M059J (cell line): ENCODE measurements around the gene MYBPH. TPM values are rescaled to one million over a fixed set of nuclear protein-coding genes. Genes with fewer than 3 reads are reported as not detected.

Source experiments
- DNase-seq: peaks from one replicate; pipeline ENCODE4 v3.0.0-alpha.2; 2012; ENCODE audit warnings: low read depth
- total RNA-seq: library from RNA; depleted of rRNA; stranded (reverse); fragments of >200 nt; shearing (Covaris generic); gene quantifications from 2 replicates; pipeline ENCODE4 v1.2.3, GENCODE V29; 2014

Gene MYBPH
- total RNA-seq, 1 experiment from 2014 or later = not detected

DNA sequence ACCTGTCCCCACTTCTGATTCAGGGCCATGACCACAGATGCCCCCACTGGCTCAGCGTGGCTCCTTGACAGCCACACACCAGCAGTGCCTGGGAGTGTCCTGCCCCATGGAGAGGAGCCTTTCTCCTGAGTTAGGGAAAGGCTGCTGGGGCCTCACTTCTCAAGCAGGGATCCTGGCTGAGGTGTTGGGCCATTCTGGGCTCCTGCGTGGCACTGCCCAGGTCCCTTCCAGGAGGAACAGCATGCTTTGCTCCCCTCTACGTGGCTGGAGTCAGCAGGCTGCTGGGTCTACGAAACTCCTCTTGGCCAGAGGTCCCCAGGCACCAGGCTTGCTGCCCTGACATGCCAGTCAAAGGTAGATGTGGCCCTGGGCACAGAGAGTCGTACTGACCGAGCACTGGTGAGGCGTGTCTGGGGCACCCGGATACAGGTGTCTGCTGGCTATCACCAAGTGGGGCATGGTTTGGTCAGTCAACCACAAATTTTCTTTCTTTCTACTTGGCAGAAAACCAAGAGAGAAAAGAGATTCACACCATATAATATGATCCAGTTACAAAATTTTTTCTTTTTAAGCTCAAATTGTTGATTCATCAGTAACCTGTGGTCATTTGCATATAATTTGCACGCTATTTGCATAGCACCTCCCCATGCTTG lies 44.0 kb downstream of the MYBPH start:
- DNase-seq = no peak

GRCh38 chr1:203130358-203130985 lies 45.2 kb downstream of the MYBPH start:
- DNase-seq = no peak

DNA sequence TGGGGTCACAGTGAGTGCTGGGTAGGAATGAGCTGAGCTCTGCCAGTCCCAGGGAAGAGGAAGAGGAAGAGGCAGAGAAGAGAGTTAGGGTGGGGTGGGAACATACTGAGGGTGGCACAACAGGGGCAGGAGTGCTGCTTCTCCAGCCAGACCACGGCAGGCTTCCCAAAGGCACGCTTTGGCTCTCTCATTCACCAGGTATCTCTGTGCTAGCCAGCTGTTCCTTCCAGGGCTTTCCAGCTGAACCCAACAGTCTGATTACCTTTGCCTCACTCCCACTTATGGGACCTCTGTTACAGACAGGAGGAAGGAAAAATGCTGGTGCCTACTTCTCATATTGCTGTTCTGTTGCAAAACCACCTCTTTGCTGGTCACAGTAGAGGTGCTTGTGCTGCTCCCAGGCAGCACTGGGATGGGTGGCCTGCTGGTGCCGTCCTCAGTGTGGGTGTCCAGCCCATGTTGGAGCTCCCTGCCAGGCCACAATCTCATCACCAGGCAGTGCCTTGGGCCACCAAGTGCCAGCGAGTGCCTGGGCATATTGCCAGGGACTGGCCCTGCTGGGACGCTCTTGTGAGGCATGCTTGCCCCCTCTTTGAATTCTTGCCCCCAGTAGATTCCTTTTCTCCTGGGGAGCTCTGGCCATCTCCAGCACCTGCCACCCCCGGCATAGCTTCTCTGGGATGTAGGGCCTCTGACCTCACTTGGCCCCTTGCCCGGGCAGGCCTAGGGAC lies 46.0 kb downstream of the MYBPH start:
- DNase-seq = peak; percentile 41

DNA sequence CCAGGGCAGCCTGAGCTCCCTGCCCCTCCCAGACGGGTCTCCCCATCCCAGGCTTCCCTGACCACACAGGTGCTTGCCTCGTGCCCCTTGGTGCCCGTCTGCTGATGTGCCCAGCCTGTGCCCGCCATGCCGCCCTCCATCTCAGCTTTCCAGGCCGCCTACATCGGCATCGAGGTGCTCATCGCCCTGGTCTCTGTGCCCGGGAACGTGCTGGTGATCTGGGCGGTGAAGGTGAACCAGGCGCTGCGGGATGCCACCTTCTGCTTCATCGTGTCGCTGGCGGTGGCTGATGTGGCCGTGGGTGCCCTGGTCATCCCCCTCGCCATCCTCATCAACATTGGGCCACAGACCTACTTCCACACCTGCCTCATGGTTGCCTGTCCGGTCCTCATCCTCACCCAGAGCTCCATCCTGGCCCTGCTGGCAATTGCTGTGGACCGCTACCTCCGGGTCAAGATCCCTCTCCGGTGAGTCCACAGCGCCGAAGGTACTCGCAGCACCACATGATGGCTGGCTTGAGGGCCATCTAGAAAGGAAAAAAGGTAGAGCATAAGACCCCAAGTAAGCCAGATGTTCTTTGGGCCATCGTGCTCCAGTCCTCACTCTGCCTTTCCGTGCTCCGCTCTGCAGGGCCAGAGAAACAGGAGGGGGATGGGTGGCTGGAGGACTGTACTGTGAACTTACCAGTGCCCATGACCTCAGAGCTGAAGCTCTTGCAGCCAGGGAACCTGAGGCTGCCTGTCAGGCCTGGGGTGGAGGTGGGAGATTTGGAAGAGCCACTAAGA lies 46.7 kb downstream of the MYBPH start:
- no peak for DNase-seq

- no peak for DNase-seq
Observed at GRCh38 chr1:203128431-203128715, 47.3 kb downstream of the MYBPH start.

GRCh38 chr1:203127666-203128430 lies 47.8 kb downstream of the MYBPH start, which contains the start of gene ADORA1:
TSS of gene ADORA1 (plus strand) at chr1:203127726. CDS start at chr1:203128842, 1,116 bp downstream.
- peak; percentile 75 for DNase-seq

- no peak for DNase-seq
Observed at GRCh38 chr1:203126866-203127665, 48.6 kb downstream of the MYBPH start.

DNA sequence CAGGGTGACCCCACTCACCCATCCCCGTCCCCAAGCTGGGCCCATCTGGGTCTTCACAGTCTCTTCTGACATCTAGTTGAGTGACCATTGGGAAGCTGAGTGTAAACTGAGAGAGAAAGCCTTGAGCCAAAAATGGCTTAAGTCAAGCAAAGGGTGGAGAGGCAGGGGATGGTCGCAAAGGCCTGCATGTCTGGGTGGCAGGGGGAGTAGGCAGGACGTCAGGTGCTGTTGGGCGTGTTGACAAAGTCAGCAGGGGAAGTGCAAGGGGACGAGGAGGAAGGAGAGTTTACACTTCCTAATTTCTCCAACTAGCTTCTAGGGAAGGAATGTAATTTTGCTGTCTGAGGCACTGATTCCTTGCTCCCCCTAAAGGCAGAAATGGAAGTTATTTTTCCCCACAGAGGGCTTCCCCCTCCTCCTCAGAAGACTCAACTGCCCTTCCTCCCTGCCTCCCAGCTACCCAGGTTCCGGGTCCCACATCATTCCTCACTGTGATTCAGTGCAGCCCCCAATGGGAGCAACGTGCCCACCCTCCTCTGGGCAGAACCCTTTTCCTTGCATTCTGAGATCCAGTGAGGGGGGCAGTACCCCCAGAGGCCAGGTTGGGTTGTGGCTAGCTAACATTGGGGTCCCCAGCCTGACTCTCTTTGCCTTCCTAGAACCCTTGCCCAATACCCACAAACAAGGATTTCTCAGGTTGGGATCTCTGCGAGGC lies 49.3 kb downstream of the MYBPH start:
- DNase-seq = peak; percentile 40

- DNase-seq = peak; percentile 59
Observed at GRCh38 chr1:203124546-203125317, 50.9 kb downstream of the MYBPH start.

DNA sequence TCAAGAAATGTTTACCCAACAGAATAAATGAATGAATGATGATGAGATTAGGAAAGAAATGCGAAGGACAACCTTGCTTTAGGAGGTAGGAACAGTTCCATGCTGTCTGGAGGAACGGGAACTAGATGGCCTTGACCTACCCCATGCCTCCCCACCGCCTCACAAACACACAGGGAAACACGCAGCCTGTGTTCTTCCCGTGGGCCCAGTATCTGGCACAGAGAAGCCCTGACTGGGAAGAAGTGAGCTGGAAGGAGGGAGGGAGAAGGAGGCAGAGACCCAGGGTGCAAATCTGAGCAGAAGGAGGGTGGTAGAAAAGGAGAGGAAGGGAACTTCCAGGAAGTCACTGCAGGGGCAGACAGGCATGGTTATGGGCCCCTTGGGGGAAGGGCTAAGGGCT lies 51.6 kb downstream of the MYBPH start:
- DNase-seq = no peak

GRCh38 chr1:203122159-203122558 lies 53.5 kb downstream of the MYBPH start:
- DNase-seq = no peak

- no peak for DNase-seq
Observed at GRCh38 chr1:203121186-203122015, 54.2 kb downstream of the MYBPH start.

- DNase-seq = no peak
Observed at GRCh38 chr1:203120325-203121153, 55.1 kb downstream of the MYBPH start.
